CD4-positive, alpha-beta T cell treated with Interleukin-6 at 100 ng/mL for 8 hours (primary cell): ENCODE measurements around the gene SP140.
"Not testable (repeated sequence)": the region's sequence is repeated elsewhere in the genome, so short reads cannot be mapped to it uniquely, and the experiment has no call there.

ENCODE experiments used
- DNase-seq: peaks from one replicate; pipeline ENCODE4 v3.0.0-alpha.2; 2020; ENCODE audit warnings: mixed read lengths, low spot score

The SP140 gene

DNA sequence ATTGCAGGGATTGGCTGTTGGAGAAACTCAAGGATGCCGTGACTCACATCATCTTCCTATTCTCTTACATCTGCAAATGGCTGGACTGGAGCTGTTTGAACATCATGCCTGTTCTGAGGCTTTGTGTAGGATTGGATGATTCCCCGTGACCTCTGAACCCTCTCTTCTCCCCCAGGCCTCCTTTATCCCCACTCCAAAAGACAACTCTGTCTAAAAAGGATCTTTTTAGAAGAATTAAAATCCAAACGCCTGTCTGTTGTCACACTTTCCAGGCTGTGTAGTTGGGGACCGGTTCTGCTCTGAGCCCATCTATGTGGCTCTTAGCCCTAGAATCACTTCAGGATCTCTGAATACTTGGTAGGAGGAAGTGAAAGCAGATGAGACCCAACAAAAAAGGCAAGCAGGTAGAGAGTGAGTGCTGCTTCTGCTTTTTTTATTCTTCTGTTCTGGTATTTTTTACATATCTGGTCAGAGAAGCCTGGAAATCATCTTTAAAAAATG is 565 bp downstream of the SP140 start:
- peak; percentile 21 for DNase-seq

DNA sequence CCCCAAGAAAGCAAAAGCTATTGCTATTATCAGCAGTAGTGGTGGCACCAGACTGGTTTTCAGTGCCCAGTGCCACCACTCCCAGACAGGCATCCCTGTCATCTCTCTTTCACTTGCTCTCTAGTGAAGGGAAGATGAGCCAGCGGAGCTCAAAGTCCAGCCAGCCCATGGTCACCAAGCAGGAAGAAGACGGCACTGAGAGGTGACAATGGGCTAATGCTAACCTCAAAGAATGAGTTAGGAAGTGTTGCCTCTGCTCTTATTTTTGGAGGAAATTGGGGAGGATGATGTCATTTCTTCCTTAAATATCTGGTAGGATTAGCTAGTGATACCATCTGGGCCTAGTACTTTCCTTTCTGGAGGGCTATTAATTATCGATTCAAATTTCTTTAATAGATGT is 1.7 kb downstream of the SP140 start:
- no peak for DNase-seq

DNA sequence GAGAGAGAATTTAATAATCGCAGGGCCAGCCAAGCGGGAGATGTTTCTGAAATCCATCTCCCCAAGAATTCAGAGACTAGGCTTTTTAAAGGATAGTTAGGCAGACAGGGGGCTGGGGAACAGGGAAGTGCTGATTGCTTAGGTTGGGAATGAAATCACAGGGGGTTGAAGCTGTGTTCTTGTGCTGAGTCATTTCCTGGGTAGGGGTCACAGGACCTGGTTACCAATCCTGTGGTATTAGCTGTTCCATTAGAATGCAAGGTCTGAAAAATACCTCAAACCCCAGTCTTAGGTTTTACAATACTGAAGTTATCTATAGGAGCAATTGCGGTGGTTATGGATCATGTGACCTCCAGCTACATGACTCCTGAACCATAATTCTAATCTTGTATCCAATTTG is 4.6 kb downstream of the SP140 start:
- DNase-seq = no peak

DNA sequence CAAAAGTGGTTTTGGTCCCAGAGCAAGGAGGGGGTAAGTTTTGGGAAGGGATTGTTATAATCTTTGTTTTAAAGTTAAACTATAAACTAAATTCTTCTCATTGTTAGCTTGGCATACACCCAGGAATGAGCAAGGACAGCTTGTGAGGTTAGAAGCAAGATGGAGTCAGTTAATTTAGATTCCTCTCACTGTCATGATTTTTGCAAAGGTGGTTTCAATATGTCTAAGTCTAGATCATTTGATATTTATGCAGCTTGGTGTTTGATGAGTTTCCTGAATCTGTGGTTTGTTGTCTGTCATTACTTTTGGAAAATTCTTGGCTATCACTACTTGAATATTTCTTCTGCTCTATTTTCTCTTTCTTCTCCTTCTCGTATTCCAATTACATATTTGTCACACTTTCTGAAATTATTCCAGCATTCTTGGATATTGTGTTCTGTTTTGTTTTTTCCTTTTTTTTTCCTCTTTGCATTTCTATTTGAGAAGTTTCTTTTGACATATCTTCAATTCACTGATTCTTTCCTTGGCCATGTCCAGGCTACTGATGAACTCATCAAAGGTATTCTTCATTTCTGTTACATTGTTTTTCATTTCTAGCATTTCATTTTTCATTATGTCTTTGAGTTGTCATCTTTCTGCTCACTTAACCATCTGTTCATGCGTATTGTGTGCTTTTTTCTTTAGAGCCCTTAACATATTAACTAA is 5.1 kb downstream of the SP140 start:
- no peak for DNase-seq

DNA sequence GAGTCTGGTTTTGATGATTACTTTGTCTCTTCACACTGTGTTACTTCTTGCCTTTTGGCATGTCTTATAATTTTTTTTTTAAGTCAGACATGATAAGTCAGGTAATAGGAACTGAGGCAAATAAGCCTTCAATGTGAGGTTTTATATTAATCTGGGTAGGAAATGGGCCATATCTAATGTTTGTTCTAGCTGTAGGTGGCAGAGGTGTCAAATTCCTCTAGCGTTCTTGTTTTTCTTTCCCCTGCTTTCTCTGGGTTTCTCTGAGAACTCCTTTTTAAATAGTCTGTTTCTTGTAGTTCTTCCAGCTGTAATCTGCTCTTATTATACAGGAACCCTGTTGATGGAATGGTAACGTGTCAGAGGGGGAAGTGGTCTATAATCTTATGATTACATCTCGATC is 5.7 kb downstream of the SP140 start:
- DNase-seq = no peak

DNA sequence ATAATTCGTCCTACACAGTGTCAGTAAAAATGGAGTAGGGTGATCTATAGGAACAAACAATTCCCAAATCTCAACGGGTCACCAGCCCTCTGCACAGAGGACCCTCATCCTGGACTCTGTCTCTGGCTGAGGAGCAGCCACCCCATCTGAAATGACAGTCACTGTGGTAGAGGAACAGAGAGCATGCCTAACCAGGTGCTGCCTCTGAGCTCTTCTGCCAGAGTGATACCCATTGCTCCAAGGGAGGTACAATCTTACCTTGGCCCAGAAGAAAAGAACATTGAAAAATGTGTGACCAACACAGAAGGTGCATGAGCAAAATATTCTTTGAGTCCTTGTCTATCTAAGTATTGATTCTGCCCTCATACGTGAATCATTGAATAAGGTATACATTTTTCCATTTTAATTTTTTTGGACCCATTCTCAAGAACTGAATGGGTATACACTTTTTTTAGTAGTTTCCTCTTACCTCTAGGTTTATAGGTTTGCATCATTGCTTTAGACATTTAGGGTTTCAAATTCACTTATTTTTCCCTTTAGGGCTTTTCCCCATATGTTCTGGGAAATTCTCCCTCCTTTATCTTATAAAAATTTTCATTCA is 8.7 kb downstream of the SP140 start:
- no peak for DNase-seq

DNA sequence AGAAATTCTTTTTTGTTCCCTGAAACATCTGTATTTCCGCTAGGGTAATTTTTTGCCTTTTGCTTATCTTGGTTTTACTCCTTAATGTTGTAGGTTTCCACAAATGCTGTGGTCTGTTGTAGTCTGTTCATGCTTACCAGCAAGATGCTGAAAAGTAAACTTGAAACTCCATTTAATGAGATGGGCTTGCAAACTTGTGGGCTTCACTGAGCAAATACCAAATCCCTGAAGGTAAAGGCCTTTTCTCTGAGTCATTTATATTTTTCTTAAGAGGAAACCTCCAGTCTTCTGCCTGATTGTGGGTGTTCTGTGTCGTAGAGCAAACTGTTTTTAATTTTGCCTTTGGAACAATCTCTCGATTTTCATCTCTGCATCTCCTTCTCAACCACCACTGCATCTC is 9.3 kb downstream of the SP140 start:
- DNase-seq = no peak

DNA sequence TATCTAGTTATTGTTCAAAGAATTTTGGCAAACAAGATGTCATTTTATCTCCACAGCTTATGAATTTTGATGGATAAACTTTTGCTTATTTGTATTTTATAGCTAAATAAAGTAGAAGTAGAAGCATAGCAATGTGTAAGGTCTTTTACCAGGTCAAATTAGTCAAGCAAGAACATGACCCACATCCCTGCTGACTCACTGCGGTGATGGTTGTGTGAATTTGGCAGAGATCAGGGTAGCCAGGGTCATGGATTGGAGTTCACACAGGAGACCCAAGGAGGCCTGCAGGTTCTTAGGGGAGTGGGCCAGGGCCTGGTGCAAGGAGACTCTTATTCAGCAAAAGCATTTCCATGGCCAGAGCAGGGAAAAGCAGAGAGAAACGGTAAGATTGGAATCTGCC is 18.7 kb downstream of the SP140 start:
- DNase-seq = no peak

DNA sequence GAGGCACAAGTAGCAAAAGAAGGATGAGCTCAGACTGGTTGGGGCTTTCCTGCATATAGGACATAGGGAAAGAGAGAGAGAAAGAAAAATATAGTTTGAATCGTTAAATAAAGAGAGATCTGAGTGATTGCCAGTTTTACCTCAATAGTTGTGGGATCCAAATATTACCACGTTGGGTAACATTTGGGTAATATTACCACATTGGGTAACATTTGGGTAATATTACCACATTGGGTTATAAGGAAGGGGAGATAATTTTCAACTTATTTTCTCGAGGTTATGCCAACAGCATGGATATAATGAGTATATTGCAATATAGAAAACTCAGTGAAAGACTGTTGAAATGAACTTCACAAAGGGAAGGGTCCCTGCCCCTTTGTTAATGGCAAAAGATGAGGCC is 20.7 kb downstream of the SP140 start:
- no peak for DNase-seq

DNA sequence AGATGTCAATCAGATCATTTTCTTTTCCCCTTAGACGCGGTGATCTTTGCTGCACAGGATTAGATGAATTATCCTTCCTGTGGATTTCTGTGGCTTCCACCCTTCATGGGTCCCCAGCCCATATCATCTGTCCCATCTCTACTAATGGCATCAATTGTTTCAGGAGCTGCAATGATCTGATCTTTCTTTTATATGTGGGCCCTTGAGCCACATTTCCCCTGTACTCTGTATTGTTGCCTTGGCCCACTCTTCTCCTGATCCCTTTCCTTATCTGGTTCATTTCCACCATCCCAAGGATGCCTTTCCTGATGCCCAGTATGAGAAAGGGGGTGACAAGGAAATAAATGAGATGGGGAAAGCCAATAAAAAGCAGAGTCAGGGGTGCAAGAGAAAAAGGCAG is 24.7 kb downstream of the SP140 start:
- no peak for DNase-seq

DNA sequence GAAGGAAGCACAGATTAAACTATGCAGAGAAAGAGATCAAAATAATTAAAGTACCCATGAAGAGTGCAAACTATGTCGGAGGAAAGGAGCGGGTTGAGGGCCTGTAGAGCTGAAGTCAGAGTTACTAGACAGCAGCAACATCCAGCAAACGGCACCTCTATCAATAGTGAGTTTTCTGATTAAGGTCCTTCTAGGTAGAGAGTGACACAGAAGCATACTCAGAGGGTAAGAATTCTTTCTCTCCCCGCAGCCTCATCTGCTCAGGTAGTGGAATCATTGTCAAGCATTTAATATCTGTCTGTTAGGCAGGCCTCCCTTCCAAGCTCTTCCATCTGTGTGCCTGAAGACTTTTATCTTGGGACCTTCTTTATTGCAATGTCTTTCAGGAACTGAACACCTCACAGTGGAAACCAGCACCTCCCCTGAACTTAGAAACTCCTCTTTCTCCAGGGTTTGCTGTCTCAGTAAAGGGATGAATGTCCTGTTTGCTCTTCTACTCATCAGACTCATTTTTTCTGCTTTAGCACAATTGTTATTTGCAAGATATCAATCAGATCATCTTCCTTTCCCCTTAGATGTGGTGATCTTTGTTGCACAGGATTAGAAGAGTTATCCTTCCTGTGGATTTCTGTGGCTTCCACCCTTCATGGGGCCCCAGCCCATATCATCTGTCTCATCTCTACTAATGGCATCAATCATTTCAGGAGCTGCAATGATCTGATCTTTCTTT is 28.8 kb downstream of the SP140 start:
- DNase-seq = peak; percentile 47

DNA sequence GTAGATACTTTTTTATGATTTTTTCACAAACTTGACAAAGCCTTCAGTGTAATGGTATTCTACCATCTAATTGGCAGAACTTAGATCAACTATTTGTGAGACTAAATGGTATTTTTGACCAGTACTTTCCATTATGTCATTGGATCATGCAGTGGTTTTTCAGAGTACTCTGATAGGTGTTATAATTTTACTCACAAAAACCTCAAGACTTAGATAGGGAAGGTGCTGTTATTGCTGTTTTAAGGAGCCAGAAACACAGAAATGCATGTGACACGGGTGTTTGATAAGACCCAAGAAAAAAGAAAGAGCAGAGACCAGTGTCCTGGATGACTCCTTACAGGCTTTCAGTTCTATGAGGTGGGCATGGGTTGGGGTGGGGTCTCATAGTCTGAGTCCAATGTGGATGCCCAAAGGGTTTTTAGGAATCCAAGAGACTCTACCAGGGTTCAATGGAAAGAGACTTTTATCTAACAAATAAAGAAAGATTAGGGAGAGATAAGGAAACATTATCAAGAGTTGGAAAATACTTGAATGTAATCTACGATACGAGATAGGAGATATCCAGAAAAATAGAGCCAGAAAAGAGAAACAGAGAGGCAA is 31.3 kb downstream of the SP140 start:
- no peak for DNase-seq

DNA sequence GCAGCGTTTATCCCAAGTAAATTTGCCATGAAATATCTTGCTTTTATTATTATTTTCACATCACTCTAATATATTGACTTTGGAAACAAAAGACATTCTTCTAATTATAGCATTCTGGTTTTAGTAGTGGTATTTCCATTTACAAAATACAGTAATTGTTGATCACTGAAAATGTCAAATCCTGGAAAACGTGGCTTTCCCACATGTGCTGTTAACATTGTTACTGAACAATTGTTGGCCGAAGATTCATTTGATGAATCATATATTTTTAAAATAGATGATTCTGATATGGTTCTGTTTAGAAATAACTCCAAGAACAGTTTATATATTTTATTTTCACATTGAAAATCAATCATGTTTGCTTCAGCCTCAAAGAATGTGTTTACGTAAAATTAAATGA is 32.9 kb downstream of the SP140 start:
- no peak for DNase-seq

DNA sequence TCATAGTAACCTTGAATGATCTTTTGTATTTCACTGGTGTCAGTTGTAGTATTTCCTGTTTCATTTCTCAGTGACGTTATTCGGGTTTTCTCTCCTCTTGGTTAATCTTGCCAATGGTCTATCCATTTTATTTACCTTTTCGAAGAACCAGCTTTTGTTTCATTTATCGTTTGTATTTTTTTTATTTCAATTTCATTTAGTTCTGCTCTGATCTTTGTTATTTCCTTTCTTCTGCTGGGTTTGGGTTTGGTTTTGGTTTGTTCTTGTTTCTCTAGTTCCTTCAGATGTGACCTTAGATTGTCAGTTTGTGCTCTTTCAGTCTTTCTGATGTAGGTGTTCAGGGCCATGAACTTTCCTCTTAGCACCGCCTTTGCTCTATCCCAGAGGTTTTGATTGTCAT is 36.7 kb downstream of the SP140 start:
- peak; percentile 8 for DNase-seq

DNA sequence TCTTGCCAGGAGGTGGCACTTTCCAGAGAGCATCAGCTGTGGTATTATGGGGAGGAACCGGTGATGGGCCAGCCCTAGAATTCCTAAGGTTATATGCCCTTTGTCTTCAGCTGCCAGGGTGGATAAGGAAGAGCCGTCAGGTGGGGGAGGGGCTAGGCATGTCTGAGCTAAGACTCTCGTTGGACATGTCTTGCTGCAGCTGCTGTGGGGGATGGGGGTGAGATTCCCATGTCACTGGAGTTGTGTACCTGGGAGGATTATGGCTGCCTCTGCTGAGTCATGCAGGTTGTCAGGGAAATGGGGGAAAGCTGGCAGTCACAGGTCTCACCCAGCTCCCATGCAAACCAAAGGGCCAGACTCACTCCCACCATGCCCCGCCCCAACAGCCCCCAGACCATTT is 39.4 kb downstream of the SP140 start:
- not testable (repeated sequence) for DNase-seq

DNA sequence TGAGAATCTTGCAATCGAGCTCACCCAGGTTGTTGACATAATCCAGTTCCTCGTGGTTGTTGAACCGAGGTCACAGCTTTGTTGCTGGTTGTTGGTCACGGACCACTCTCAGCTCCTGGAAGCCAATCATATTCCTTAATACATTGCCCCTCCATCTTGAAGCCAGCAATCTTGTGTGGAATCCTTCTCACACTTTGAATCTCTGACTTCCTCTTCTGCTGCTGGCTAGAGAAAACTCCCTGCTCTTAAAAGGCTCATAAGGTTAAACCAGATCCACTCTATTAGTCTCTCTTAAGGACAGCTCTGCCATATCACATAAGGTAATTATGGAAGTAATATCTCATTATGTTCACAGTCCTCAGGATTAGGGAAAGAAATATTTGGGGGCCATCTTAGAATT is 41.1 kb downstream of the SP140 start:
- no peak for DNase-seq

DNA sequence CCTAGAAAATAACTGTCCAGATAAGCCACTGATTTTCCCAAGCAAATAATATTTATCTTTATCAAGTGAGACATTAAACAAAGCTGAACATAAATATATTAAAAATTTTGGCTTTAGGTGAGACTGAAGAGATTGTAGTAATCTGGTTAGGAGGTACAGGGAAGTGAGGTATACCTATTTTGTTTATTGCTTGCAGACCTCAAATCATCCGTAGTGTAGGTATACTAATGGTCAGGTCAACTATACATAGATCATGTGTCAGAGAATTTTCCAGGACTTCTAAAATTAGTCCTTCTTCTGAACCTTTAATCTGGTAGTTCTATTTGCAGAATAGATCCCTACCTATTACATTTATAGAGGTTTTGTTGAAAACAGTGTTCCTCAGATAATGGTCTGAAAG is 41.5 kb downstream of the SP140 start:
- DNase-seq = no peak

DNA sequence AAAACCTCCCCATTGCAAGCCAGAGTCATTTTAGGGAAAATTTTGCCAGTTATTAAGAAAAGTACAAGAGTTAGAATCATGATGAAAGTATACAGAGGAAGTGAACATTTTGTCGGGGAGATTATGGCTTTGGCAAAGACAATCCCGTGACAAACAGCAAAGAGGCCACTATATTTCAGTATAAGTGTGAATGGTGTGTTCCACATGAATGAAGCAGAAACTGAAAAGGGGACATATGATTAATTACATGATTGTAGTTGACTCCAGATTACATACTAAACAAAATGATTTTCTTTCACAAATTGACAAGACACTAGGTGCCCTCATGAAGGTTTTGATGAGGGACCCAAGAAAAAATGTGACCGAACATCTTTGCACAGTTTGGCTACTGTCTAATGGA is 42.0 kb downstream of the SP140 start:
- no peak for DNase-seq

DNA sequence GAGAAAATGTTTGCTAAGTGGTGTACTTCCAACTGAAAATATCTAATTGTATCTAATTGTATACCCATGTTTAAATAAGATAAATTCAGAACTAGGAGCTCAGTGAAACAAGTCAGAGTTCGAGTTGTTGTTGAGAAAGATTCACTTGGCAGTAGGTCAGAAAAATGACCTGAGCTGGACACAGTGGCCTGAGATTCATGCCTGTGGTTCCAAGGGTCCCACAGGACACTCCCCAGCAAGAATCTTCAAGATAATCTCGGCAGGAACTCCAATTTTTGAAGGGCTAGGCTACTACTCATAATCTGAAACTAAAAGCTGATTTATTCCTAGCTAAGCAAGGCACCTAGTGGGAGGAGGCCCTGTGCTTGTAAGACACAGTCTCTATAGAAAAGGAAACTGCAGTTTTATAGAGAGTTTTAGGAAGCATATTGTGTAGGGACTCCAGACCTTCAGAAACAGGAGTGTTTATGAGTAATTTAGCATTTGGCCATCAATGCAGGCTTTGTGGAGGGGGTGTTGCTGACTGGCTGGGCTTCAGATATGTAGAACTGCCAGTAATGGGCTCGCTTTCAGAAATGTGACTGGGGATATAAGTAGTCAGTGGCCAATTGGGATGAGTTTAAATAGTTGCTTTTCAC is 43.2 kb downstream of the SP140 start:
- DNase-seq = no peak

DNA sequence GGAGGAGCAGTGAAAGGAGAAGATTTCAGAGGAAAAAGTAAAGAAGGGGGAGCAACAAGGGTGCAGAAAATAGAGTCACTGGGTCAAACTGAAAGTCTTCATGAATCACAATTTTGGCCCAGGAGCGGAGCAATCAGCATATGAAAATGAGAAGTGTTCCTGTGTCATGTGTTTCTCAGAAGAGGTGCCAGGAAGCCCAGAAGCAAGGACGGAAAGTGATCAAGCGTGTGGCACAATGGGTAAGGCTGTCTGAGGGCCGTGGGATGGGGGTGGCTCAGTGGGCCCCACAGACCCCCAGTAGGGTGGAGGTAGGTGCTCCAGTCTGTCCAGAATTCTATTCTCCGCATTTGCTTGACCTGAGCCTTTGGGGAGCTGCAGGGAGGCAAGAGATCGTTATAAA is 44.2 kb downstream of the SP140 start:
- DNase-seq = no peak

DNA sequence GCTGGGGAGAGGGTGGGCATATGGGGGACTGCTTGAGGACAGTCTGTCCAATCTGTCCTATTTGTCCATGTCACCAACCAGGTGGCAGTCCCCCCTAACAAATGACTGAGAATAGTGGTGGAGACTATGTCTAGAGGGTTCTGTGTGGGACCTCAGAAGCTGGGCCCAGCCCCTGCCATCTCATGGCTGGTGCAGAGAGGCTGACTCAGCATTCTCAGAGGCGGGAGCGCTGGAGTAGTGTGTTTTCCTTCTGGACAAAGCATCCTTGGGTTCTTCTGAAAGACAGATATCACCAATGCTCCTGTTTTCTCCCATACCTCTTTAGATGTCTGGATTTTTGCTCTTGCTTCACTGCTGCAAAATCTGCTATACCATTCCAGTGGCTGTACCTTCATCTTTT is 57.4 kb downstream of the SP140 start:
- no peak for DNase-seq

DNA sequence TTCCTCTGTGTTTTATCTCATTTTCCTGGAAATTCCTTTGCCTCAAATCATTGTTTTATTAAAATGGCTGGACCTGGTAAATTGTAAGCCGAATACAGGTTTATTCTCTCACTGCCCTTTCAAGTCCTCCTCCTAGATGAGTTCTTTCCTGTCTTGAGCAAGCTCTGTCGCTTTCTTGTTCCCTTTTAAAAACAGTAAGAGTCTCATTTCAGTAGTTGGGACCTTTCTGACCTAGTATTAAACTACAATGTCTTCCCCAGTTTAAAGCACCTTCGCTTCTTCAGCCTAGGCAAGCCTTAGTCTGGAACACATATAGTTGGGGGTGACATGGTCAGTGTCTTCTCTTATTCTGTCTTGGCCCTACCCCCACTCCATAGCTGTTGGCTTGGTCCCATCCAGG is 60.5 kb downstream of the SP140 start:
- no peak for DNase-seq
